ENCODE measurements around the gene PTPN1. TPM values are rescaled to one million over a fixed set of nuclear protein-coding genes. Genes with fewer than 3 reads are reported as not detected.

PTPN1 gene
- polyA plus RNA-seq, 1 experiment: 16.2 TPM

- Histone ChIP-seq H3K36me3 (ENCODE audit: control insufficient read depth, insufficient read depth, low read length) (no peaks in the 10 kb centered on the region), H3K27me3 (ENCODE audit: control insufficient read depth, insufficient read depth, low read length) (no peaks in the 10 kb centered on the region), H3K4me3 (ENCODE audit: low read depth, low read length) (no peak overlapping the region)
- no peak for DNase-seq (ENCODE audit: low read depth)
- no peak for TF ChIP-seq CTCF (IDR thresholded peaks at IDR 0.05; ENCODE audit: insufficient read depth, low read depth, low read length)
- CTCF ChIA-PET: interaction anchor here (1.4 to 2.1 kb wide), 4 partner anchors 10 to 328 kb away, joined by 4 to 10 read pairs (median 7); no protein-coding TSS in a partner anchor
- POLR2A ChIA-PET: interaction anchor here (0.6 kb wide), 1 partner anchor 16 kb away, joined by 8 read pairs; no protein-coding TSS in a partner anchor
Measured at GRCh38 chr20:50514035-50514337, 3.8 kb downstream of the PTPN1 start.

- no peak for DNase-seq (ENCODE audit: low read depth)
- CTCF ChIA-PET: interaction anchor here (0.9 to 1.8 kb wide), 3 partner anchors 9 to 62 kb away, joined by 3 to 6 read pairs (median 3); no protein-coding TSS in a partner anchor
- POLR2A ChIA-PET: no interaction called here
- no peaks in the 10 kb centered on the region for H3K27me3 ChIP-seq (ENCODE audit: control insufficient read depth, insufficient read depth, low read length)
- TF ChIP-seq CTCF (IDR thresholded peaks at IDR 0.05; ENCODE audit: insufficient read depth, low read depth, low read length): no peak
- H3K36me3 ChIP-seq (ENCODE audit: control insufficient read depth, insufficient read depth, low read length): no peaks in the 10 kb centered on the region
- H3K4me3 ChIP-seq (ENCODE audit: low read depth, low read length): no peak overlapping the region
Measured at GRCh38 chr20:50514750-50515149, 4.6 kb downstream of the PTPN1 start.

GRCh38 chr20:50515471-50516106 lies 5.4 kb downstream of the PTPN1 start:
- no peak for DNase-seq (ENCODE audit: low read depth)
- ChIA-PET POLR2A (no interaction called here), CTCF (interaction anchor here (0.9 to 1.8 kb wide), 3 partner anchors 8 to 61 kb away, joined by 3 to 6 read pairs (median 3); no protein-coding TSS in a partner anchor)
- TF ChIP-seq CTCF (IDR thresholded peaks at IDR 0.05; ENCODE audit: insufficient read depth, low read depth, low read length): no peak
- no peaks in the 10 kb centered on the region for H3K36me3 ChIP-seq (ENCODE audit: control insufficient read depth, insufficient read depth, low read length)
- no peak overlapping the region for H3K4me3 ChIP-seq (ENCODE audit: low read depth, low read length)
- H3K27me3 ChIP-seq (ENCODE audit: control insufficient read depth, insufficient read depth, low read length): no peaks in the 10 kb centered on the region

- no peak overlapping the region for H3K4me3 ChIP-seq (ENCODE audit: low read depth, low read length)
- no peaks in the 10 kb centered on the region for H3K36me3 ChIP-seq (ENCODE audit: control insufficient read depth, insufficient read depth, low read length)
- no peak for DNase-seq (ENCODE audit: low read depth)
- POLR2A ChIA-PET: interaction anchor here (0.8 kb wide), 1 partner anchor 67 kb away, joined by 4 read pairs; no protein-coding TSS in a partner anchor
- no peaks in the 10 kb centered on the region for H3K27me3 ChIP-seq (ENCODE audit: control insufficient read depth, insufficient read depth, low read length)
- CTCF ChIA-PET: interaction anchor here (0.6 to 0.9 kb wide), 2 partner anchors 76 to 1004 kb away, joined by 3 read pairs; no protein-coding TSS in a partner anchor
- no peak for TF ChIP-seq CTCF (IDR thresholded peaks at IDR 0.05; ENCODE audit: insufficient read depth, low read depth, low read length)
Measured at GRCh38 chr20:50516180-50516934, 6.2 kb downstream of the PTPN1 start.
